Measurements from ENCODE around the gene CCDC171.
"Not testable (repeated sequence)": the region's sequence is repeated elsewhere in the genome, so short reads cannot be mapped to it uniquely, and the experiment has no call there.

CCDC171 gene

GRCh38 chr9:15699876-15700559 lies 147.2 kb downstream of the CCDC171 start:
- not testable (repeated sequence) for DNase-seq

- DNase-seq, result no peak
These were observed 154.2 kb downstream of the CCDC171 start for GRCh38 chr9:15707000-15707399.

GRCh38 chr9:15711531-15711930 lies 158.7 kb downstream of the CCDC171 start:
- no peak for DNase-seq

- no peak for DNase-seq
These were observed 159.1 kb downstream of the CCDC171 start for GRCh38 chr9:15711931-15712330.

- DNase-seq, result no peak
These were observed 161.9 kb downstream of the CCDC171 start for GRCh38 chr9:15714746-15715145.

- DNase-seq, result no peak
These were observed 164.6 kb downstream of the CCDC171 start for GRCh38 chr9:15717290-15717967.

- no peak for DNase-seq
These were observed 165.6 kb downstream of the CCDC171 start for GRCh38 chr9:15718423-15718822.

- no peak for DNase-seq
These were observed 168.0 kb downstream of the CCDC171 start for GRCh38 chr9:15720861-15721260.

- DNase-seq, result no peak
These were observed 170.0 kb downstream of the CCDC171 start for GRCh38 chr9:15722888-15723287.

GRCh38 chr9:15724016-15724415 lies 171.2 kb downstream of the CCDC171 start:
- DNase-seq, result no peak

- no peak for DNase-seq
These were observed 171.8 kb downstream of the CCDC171 start for GRCh38 chr9:15724612-15725011.

- no peak for DNase-seq
These were observed 173.1 kb downstream of the CCDC171 start for GRCh38 chr9:15725953-15726352.

GRCh38 chr9:15729507-15729906 lies 176.7 kb downstream of the CCDC171 start:
- DNase-seq, result no peak

- no peak for DNase-seq
These were observed 182.4 kb downstream of the CCDC171 start for GRCh38 chr9:15735083-15735857.

- no peak for DNase-seq
These were observed 183.7 kb downstream of the CCDC171 start for GRCh38 chr9:15736569-15736968.

- no peak for DNase-seq
These were observed 185.2 kb downstream of the CCDC171 start for GRCh38 chr9:15738011-15738410.

- DNase-seq, result no peak
These were observed 188.2 kb downstream of the CCDC171 start for GRCh38 chr9:15741015-15741414.

GRCh38 chr9:15743512-15743911 lies 190.7 kb downstream of the CCDC171 start:
- DNase-seq, result no peak

GRCh38 chr9:15744196-15744595 lies 191.4 kb downstream of the CCDC171 start:
- no peak for DNase-seq

GRCh38 chr9:15746905-15747304 lies 194.1 kb downstream of the CCDC171 start:
- DNase-seq, result no peak

- no peak for DNase-seq
These were observed 202.8 kb downstream of the CCDC171 start for GRCh38 chr9:15755660-15756059.

GRCh38 chr9:15761551-15761950 lies 208.7 kb downstream of the CCDC171 start:
- no peak for DNase-seq

- no peak for DNase-seq
These were observed 210.5 kb downstream of the CCDC171 start for GRCh38 chr9:15763371-15763770.

- no peak for DNase-seq
These were observed 211.3 kb downstream of the CCDC171 start for GRCh38 chr9:15764131-15764530.
